MCF 10A (cell line): ENCODE results near the gene SPEM2. TPM values are rescaled to one million over a fixed set of nuclear protein-coding genes. Genes with fewer than 3 reads are reported as not detected.

Experiments used
- BruUV-seq: library from RNA; stranded (reverse); fragments of 400-500 nt; replicated peaks from 2 replicates; lab custom pipeline; 2021; lab: Mats Ljungman, UMichigan
- CTCF ChIA-PET: fragments of 300-600 bp; sonication (Branson Sonifier 250); formaldehyde crosslinking; extraction: SDS; loops from one replicate; lab custom pipeline; 2021; ENCODE audit warnings: antibody characterized with exemption, inconsistent platforms; lab: Yijun Ruan, JAX
- POLR2A ChIA-PET: fragments of 300-600, 350-650 bp; sonication (Branson Sonifier 250); formaldehyde crosslinking; extraction: SDS; loops from one replicate; lab custom pipeline; 2020; ENCODE audit warnings: antibody characterized with exemption, inconsistent platforms; lab: Yijun Ruan, JAX
- DNase-seq: peaks from one replicate; pipeline ENCODE4 v3.0.0-alpha.2; 2018; ENCODE audit not compliant: unreplicated experiment
- H3K27ac Mint-ChIP-seq: one replicate; pipeline ENCODE4 v1.8.0; 2022; ENCODE audit warnings: mild to moderate bottlenecking, low read depth, mixed read lengths; ENCODE audit not compliant: unreplicated experiment
- H3K27me3 Mint-ChIP-seq: one replicate; pipeline ENCODE4 v1.8.0; 2022; ENCODE audit warnings: mixed read lengths; ENCODE audit not compliant: insufficient read depth, unreplicated experiment
- H3K36me3 Mint-ChIP-seq: one replicate; pipeline ENCODE4 v1.8.0; 2022; ENCODE audit warnings: mild to moderate bottlenecking, moderate library complexity, mixed read lengths; ENCODE audit not compliant: insufficient read depth, unreplicated experiment
- H3K4me1 Mint-ChIP-seq: one replicate; pipeline ENCODE4 v1.8.0; 2022; ENCODE audit warnings: mixed read lengths; ENCODE audit not compliant: insufficient read depth, unreplicated experiment
- H3K4me3 Mint-ChIP-seq: one replicate; pipeline ENCODE4 v1.8.0; 2022; ENCODE audit warnings: mild to moderate bottlenecking, moderate library complexity, mixed read lengths; ENCODE audit not compliant: unreplicated experiment
- H3K9me3 Mint-ChIP-seq: one replicate; pipeline ENCODE4 v1.8.0; 2022; ENCODE audit warnings: mixed read lengths; ENCODE audit not compliant: unreplicated experiment
- intact Hi-C: fragments of 100-400 bp; cut with micrococcal nuclease; formaldehyde crosslinking; loops from 2 replicates; pipeline ENCODE4 v1.14.1; 2022
- total RNA-seq: library from RNA; stranded (reverse); gene quantifications from 2 replicates; pipeline ENCODE4 v1.2.3, GENCODE V29; 2022
- TF ChIP-seq, protein P1 (sequence below): fragments of 200-600 bp; IDR thresholded peaks from one replicate; pipeline ENCODE4 v1.8.0; 2022; ENCODE audit warnings: antibody characterized with exemption, mild to moderate bottlenecking; ENCODE audit not compliant: unreplicated experiment

Gene SPEM2
- total RNA-seq, 1 experiment from 2014 or later, result not detected

- Mint-ChIP-seq H3K36me3 (peaks cover 7% of the 10 kb centered on the region), H3K4me1 (peaks cover 16% of the 10 kb centered on the region), H3K4me3 (peak within 1 kb of the TSS; percentile 78), H3K27ac (peak within 1 kb of the TSS; percentile 86), H3K27me3 (no peaks in the 10 kb centered on the region), H3K9me3 (no peaks in the 10 kb centered on the region)
- POLR2A ChIA-PET, result interaction anchor here (0.7 to 2.7 kb wide), 35 partner anchors 9 to 617 kb away, joined by 3 to 48 read pairs (median 4); partner anchors contain the start of genes DVL2, GABARAP, KCTD11 and MPDU1
- TF ChIP-seq, protein P1, sequence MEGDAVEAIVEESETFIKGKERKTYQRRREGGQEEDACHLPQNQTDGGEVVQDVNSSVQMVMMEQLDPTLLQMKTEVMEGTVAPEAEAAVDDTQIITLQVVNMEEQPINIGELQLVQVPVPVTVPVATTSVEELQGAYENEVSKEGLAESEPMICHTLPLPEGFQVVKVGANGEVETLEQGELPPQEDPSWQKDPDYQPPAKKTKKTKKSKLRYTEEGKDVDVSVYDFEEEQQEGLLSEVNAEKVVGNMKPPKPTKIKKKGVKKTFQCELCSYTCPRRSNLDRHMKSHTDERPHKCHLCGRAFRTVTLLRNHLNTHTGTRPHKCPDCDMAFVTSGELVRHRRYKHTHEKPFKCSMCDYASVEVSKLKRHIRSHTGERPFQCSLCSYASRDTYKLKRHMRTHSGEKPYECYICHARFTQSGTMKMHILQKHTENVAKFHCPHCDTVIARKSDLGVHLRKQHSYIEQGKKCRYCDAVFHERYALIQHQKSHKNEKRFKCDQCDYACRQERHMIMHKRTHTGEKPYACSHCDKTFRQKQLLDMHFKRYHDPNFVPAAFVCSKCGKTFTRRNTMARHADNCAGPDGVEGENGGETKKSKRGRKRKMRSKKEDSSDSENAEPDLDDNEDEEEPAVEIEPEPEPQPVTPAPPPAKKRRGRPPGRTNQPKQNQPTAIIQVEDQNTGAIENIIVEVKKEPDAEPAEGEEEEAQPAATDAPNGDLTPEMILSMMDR, result no peak
- intact Hi-C loops, result loop anchor here (1.0 to 2.0 kb wide), 2 partner anchors 31 to 47 kb away; partner anchors contain the start of gene TMEM102
- CTCF ChIA-PET, result interaction anchor here (0.6 to 1.5 kb wide), 8 partner anchors 9 to 162 kb away, joined by 3 to 4 read pairs (median 3); no protein-coding TSS in a partner anchor
- peak; percentile 99 for DNase-seq
- BruUV-seq, result no TSS peak
Measured at GRCh38 chr17:7403977-7404736, 21.3 kb upstream of the SPEM2 start, which contains the start of gene TMEM256. TMEM256 (minus strand) TSS chr17:7404097; CDS start chr17:7404084, 13 bp downstream.

- Mint-ChIP-seq H3K4me3 (peak overlapping the region; percentile 78), H3K9me3 (no peaks in the 10 kb centered on the region), H3K27me3 (no peaks in the 10 kb centered on the region), H3K4me1 (peaks cover 16% of the 10 kb centered on the region), H3K27ac (peak overlapping the region; percentile 86), H3K36me3 (peaks cover 7% of the 10 kb centered on the region)
- no TSS peak for BruUV-seq
- intact Hi-C loops, result loop anchor here (1.0 to 2.0 kb wide), 2 partner anchors 30 to 48 kb away; partner anchors contain the start of gene TMEM102
- CTCF ChIA-PET, result interaction anchor here (0.6 to 1.5 kb wide), 6 partner anchors 9 to 138 kb away, joined by 3 read pairs; no protein-coding TSS in a partner anchor
- no peak for DNase-seq
- POLR2A ChIA-PET, result interaction anchor here (0.6 to 2.7 kb wide), 33 partner anchors 10 to 618 kb away, joined by 3 to 48 read pairs (median 4); partner anchors contain the start of genes DVL2, GABARAP, KCTD11 and MPDU1
- TF ChIP-seq, protein P1, result no peak
Measured at GRCh38 chr17:7404737-7405349, 20.6 kb upstream of the SPEM2 start.

GRCh38 chr17:7405350-7406234, 19.8 kb upstream of the SPEM2 start:
- no peaks in the 10 kb centered on the region for H3K27me3 Mint-ChIP-seq
- peaks cover 16% of the 10 kb centered on the region for H3K4me1 Mint-ChIP-seq
- TF ChIP-seq, protein P1, result no peak
- intact Hi-C loops, result loop anchor here (2.0 kb wide), 1 partner anchor 49 kb away; no protein-coding TSS in a partner anchor
- BruUV-seq, result no TSS peak
- ChIA-PET POLR2A (interaction anchor here (0.6 kb wide), 1 partner anchor 22 kb away, joined by 3 read pairs; no protein-coding TSS in a partner anchor), CTCF (interaction anchor here (1.2 kb wide), 1 partner anchor 21 kb away, joined by 3 read pairs; no protein-coding TSS in a partner anchor)
- DNase-seq, result no peak
- H3K9me3 Mint-ChIP-seq, result no peaks in the 10 kb centered on the region
- peaks cover 14% of the 10 kb centered on the region for H3K36me3 Mint-ChIP-seq
- H3K27ac Mint-ChIP-seq, result peak overlapping the region; percentile 86
- peak overlapping the region; percentile 78 for H3K4me3 Mint-ChIP-seq
